ENCODE results near the gene HECW1.

- TF ChIP-seq CTCF (IDR thresholded peaks at IDR 0.05) (peak; percentile 15), EZH2 (IDR thresholded peaks at IDR 0.05) (no peak), EZH2phosphoT487 (IDR thresholded peaks at IDR 0.05) (no peak)
Observed at GRCh38 chr7:43479042-43479441, 366.6 kb downstream of the HECW1 start.

All from neural progenitor cell (in vitro differentiated cells).